Stimulated activated naive B cell treated with anti-CD40 and anti-IgM and Interleukin-4, amounts not matched to agents 10 μg/mL and 1 μg/mL and 100 μg/mL, for 72 hours (primary cell): ENCODE results near the gene SKAP1.
"Not testable (repeated sequence)": the region's sequence is repeated elsewhere in the genome, so short reads cannot be mapped to it uniquely, and the experiment has no call there.

Experiments
- ATAC-seq, 2 donors: fragments of 150-1000 bp; cut with Tn5 transposase; replicated peaks; 2 replicates each; pipeline ENCODE4 v1.10.0; 2021; ENCODE audit warnings: moderate library complexity in 1 of 2
- DNase-seq: peaks from one replicate; pipeline ENCODE4 v3.0.0; 2021
- H3K27ac Mint-ChIP-seq: one replicate; pipeline ENCODE4 v1.8.0; 2022; ENCODE audit warnings: mild to moderate bottlenecking, mixed read lengths
- H3K27me3 Mint-ChIP-seq, 2 donors: one replicate each; pipeline ENCODE4 v1.8.0; 2022; ENCODE audit warnings: mixed read lengths in 2 of 2
- H3K36me3 Mint-ChIP-seq, 2 donors: one replicate each; pipeline ENCODE4 v1.8.0; 2022; ENCODE audit warnings: mixed read lengths in 2 of 2, mild to moderate bottlenecking in 1 of 2
- H3K4me1 Mint-ChIP-seq, 2 donors: one replicate each; pipeline ENCODE4 v1.8.0; 2022; ENCODE audit warnings: mixed read lengths in 2 of 2, mild to moderate bottlenecking in 1 of 2
- H3K4me3 Mint-ChIP-seq, 2 donors: one replicate each; pipeline ENCODE4 v1.8.0; 2022; ENCODE audit warnings: mild to moderate bottlenecking in 2 of 2, mixed read lengths in 2 of 2, moderate library complexity in 1 of 2
- H3K9me3 Mint-ChIP-seq, 2 donors: one replicate each; pipeline ENCODE4 v1.8.0; 2022; ENCODE audit warnings: mixed read lengths in 2 of 2, mild to moderate bottlenecking in 1 of 2

Gene SKAP1

GRCh38 chr17:48297825-48298224 lies 132.2 kb downstream of the SKAP1 start:
- Mint-ChIP-seq H3K9me3 (no peaks in the 10 kb centered on the region), H3K4me3 (no peak overlapping the region)
- ATAC-seq: no peak

GRCh38 chr17:48296453-48296852 lies 133.6 kb downstream of the SKAP1 start:
- H3K27me3 Mint-ChIP-seq: no peaks in the 10 kb centered on the region
- no peak for ATAC-seq
- no peak overlapping the region for H3K4me3 Mint-ChIP-seq
- no peak for DNase-seq
- no peak overlapping the region for H3K27ac Mint-ChIP-seq
- peaks cover 0 to 4% of the 10 kb centered on the region in 2 donors for H3K36me3 Mint-ChIP-seq
- H3K4me1 Mint-ChIP-seq: peaks cover 23 to 39% of the 10 kb centered on the region in 2 donors
- H3K9me3 Mint-ChIP-seq: no peaks in the 10 kb centered on the region

More at GRCh38 chr17:48297825-48298224, 132.2 kb downstream of the SKAP1 start:
- Mint-ChIP-seq H3K27ac (no peak overlapping the region), H3K4me1 (peaks cover 23 to 39% of the 10 kb centered on the region in 2 donors), H3K36me3 (peaks cover 0 to 4% of the 10 kb centered on the region in 2 donors), H3K27me3 (no peaks in the 10 kb centered on the region)
- no peak for DNase-seq

GRCh38 chr17:48295362-48296288 lies 134.4 kb downstream of the SKAP1 start:
- ATAC-seq (peak; percentile 80 to 85), DNase-seq (no peak)
- Mint-ChIP-seq H3K9me3 (no peaks in the 10 kb centered on the region), H3K4me1 (peaks cover 18 to 33% of the 10 kb centered on the region in 2 donors), H3K36me3 (peaks cover 4 to 6% of the 10 kb centered on the region in 2 donors), H3K4me3 (peak overlapping the region; percentile 81), H3K27me3 (no peaks in the 10 kb centered on the region), H3K27ac (peak overlapping the region; percentile 84)

GRCh38 chr17:48294806-48295361 lies 135.1 kb downstream of the SKAP1 start:
- DNase-seq (no peak), ATAC-seq (peak; percentile 42 to 46)
- Mint-ChIP-seq H3K27me3 (no peaks in the 10 kb centered on the region), H3K4me3 (peak overlapping the region; percentile 81), H3K9me3 (no peaks in the 10 kb centered on the region), H3K27ac (peak overlapping the region; percentile 84), H3K36me3 (peaks cover 4 to 6% of the 10 kb centered on the region in 2 donors), H3K4me1 (peaks cover 14 to 26% of the 10 kb centered on the region in 2 donors)

GRCh38 chr17:48294020-48294805 lies 135.8 kb downstream of the SKAP1 start:
- no peak overlapping the region for H3K4me3 Mint-ChIP-seq
- H3K27me3 Mint-ChIP-seq: no peaks in the 10 kb centered on the region
- DNase-seq: no peak
- H3K36me3 Mint-ChIP-seq: peaks cover 2 to 4% of the 10 kb centered on the region in 2 donors
- H3K27ac Mint-ChIP-seq: no peak overlapping the region
- peak in 1 of 2 donors; percentile 20 for ATAC-seq
- H3K4me1 Mint-ChIP-seq: peaks cover 8 to 19% of the 10 kb centered on the region in 2 donors
- no peaks in the 10 kb centered on the region for H3K9me3 Mint-ChIP-seq

- DNase-seq (no peak), ATAC-seq (no peak)
- no peaks in the 10 kb centered on the region for H3K9me3 Mint-ChIP-seq
- no peak overlapping the region for H3K4me3 Mint-ChIP-seq
- H3K27me3 Mint-ChIP-seq: no peaks in the 10 kb centered on the region
- no peak overlapping the region for H3K27ac Mint-ChIP-seq
- H3K4me1 Mint-ChIP-seq: peaks cover 7 to 12% of the 10 kb centered on the region in 2 donors
- H3K36me3 Mint-ChIP-seq: peaks cover 2 to 4% of the 10 kb centered on the region in 2 donors
Measured at GRCh38 chr17:48293319-48294019, 136.5 kb downstream of the SKAP1 start.

GRCh38 chr17:48290378-48290777 lies 139.6 kb downstream of the SKAP1 start:
- H3K4me1 Mint-ChIP-seq: peaks cover 5 to 7% of the 10 kb centered on the region in 2 donors
- no peak overlapping the region for H3K4me3 Mint-ChIP-seq
- no peaks in the 10 kb centered on the region for H3K27me3 Mint-ChIP-seq
- DNase-seq (no peak), ATAC-seq (no peak)
- peaks cover 2 to 8% of the 10 kb centered on the region in 2 donors for H3K36me3 Mint-ChIP-seq
- H3K27ac Mint-ChIP-seq: no peak overlapping the region
- H3K9me3 Mint-ChIP-seq: no peaks in the 10 kb centered on the region

GRCh38 chr17:48286917-48287316 lies 143.1 kb downstream of the SKAP1 start:
- H3K9me3 Mint-ChIP-seq, H3K36me3 Mint-ChIP-seq, H3K27ac Mint-ChIP-seq, H3K27me3 Mint-ChIP-seq, DNase-seq, H3K4me3 Mint-ChIP-seq, ATAC-seq, H3K4me1 Mint-ChIP-seq: not testable (repeated sequence)

GRCh38 chr17:48285614-48286013 lies 144.4 kb downstream of the SKAP1 start:
- Mint-ChIP-seq H3K27ac (no peak overlapping the region), H3K4me3 (no peak overlapping the region), H3K36me3 (peaks cover 0 to 5% of the 10 kb centered on the region in 2 donors), H3K4me1 (no peaks in the 10 kb centered on the region), H3K27me3 (no peaks in the 10 kb centered on the region), H3K9me3 (no peaks in the 10 kb centered on the region)
- ATAC-seq (no peak), DNase-seq (no peak)

GRCh38 chr17:48283907-48284306 lies 146.1 kb downstream of the SKAP1 start:
- Mint-ChIP-seq H3K36me3 (peaks cover 0 to 5% of the 10 kb centered on the region in 2 donors), H3K27ac (no peak overlapping the region), H3K9me3 (no peaks in the 10 kb centered on the region), H3K27me3 (no peaks in the 10 kb centered on the region), H3K4me1 (no peaks in the 10 kb centered on the region), H3K4me3 (no peak overlapping the region)
- DNase-seq: no peak
- ATAC-seq: no peak

- Mint-ChIP-seq H3K4me1 (no peaks in the 10 kb centered on the region), H3K4me3 (no peak overlapping the region), H3K27me3 (no peaks in the 10 kb centered on the region), H3K27ac (no peak overlapping the region), H3K36me3 (peaks cover 2 to 7% of the 10 kb centered on the region in 2 donors), H3K9me3 (no peaks in the 10 kb centered on the region)
- ATAC-seq: no peak
- DNase-seq: no peak
Measured at GRCh38 chr17:48283411-48283810, 146.6 kb downstream of the SKAP1 start.

GRCh38 chr17:48282303-48282702 lies 147.7 kb downstream of the SKAP1 start:
- Mint-ChIP-seq H3K4me1 (no peaks in the 10 kb centered on the region), H3K36me3 (peaks cover 3 to 8% of the 10 kb centered on the region in 2 donors), H3K27ac (no peak overlapping the region), H3K4me3 (no peak overlapping the region), H3K27me3 (no peaks in the 10 kb centered on the region), H3K9me3 (no peaks in the 10 kb centered on the region)
- no peak for ATAC-seq
- no peak for DNase-seq

GRCh38 chr17:48278760-48279491 lies 151.1 kb downstream of the SKAP1 start:
- ATAC-seq (no peak), DNase-seq (no peak)
- Mint-ChIP-seq H3K4me3 (no peak overlapping the region), H3K36me3 (peaks cover 9 to 13% of the 10 kb centered on the region in 2 donors), H3K4me1 (no peaks in the 10 kb centered on the region), H3K27me3 (peaks cover 0 to 4% of the 10 kb centered on the region in 2 donors), H3K9me3 (no peaks in the 10 kb centered on the region), H3K27ac (no peak overlapping the region)
